GM23338 (cell line): ENCODE results near the gene MYT1. TPM values are rescaled to one million over a fixed set of nuclear protein-coding genes. Genes with fewer than 3 reads are reported as not detected.

Source experiments
- ATAC-seq: fragments of 200-7000 bp; cut with Tn5 transposase; 3 replicates; pipeline ENCODE4 v1.9.1; 2020
- DNase-seq: peaks from one replicate; pipeline ENCODE4 v3.0.0-alpha.2; 2015; ENCODE audit warnings: low spot score
- H2AFZ ChIP-seq: fragments of 200-600 bp; sonication (generic); 2 replicates; pipeline ENCODE4 v1.8.0; 2016; ENCODE audit warnings: antibody characterized with exemption, mild to moderate bottlenecking, moderate library complexity
- H3F3A ChIP-seq: fragments of 200-600 bp; sonication (generic); replicated peaks from 2 replicates; pipeline ENCODE4 v1.8.0; 2017; ENCODE audit warnings: antibody characterized with exemption, mixed run types, low read depth
- H3K27ac ChIP-seq: fragments of 200-600 bp; sonication (generic); 2 replicates; pipeline ENCODE4 v1.6.1; 2016; ENCODE audit warnings: low read depth
- H3K27me3 ChIP-seq: fragments of 200-600 bp; sonication (generic); 2 replicates; pipeline ENCODE4 v1.8.0; 2016; ENCODE audit warnings: mild to moderate bottlenecking, mixed run types, moderate library complexity; ENCODE audit not compliant: insufficient read depth
- H3K36me3 ChIP-seq: fragments of 200-600 bp; sonication (generic); 2 replicates; pipeline ENCODE4 v1.8.0; 2016; ENCODE audit warnings: mild to moderate bottlenecking; ENCODE audit not compliant: insufficient read depth
- H3K4me1 ChIP-seq: fragments of 200-600 bp; sonication (generic); 2 replicates; pipeline ENCODE4 v1.8.0; 2016; ENCODE audit warnings: mild to moderate bottlenecking, moderate library complexity; ENCODE audit not compliant: insufficient read depth
- H3K4me2 ChIP-seq: fragments of 200-600 bp; sonication (generic); 2 replicates; pipeline ENCODE4 v1.7.1; 2017; ENCODE audit warnings: mixed run types
- H3K4me3 ChIP-seq: fragments of 200-600 bp; sonication (generic); 2 replicates; pipeline ENCODE4 v1.6.1; 2016; ENCODE audit warnings: mixed run types
- H3K79me2 ChIP-seq: fragments of 200-600 bp; sonication (generic); replicated peaks from 2 replicates; pipeline ENCODE4 v1.8.0; 2017; ENCODE audit warnings: mild to moderate bottlenecking; ENCODE audit not compliant: insufficient read depth
- H3K9me2 ChIP-seq: fragments of 200-600 bp; sonication (generic); 2 replicates; pipeline ENCODE4 v1.8.0; 2017; ENCODE audit not compliant: insufficient read depth
- H4K20me1 ChIP-seq: fragments of 200-600 bp; sonication (generic); replicated peaks from 2 replicates; pipeline ENCODE4 v1.8.0; 2017; ENCODE audit warnings: mild to moderate bottlenecking; ENCODE audit not compliant: insufficient read depth
- H3K27ac Mint-ChIP-seq: 2 replicates; pipeline ENCODE4 v1.8.0; 2020; ENCODE audit warnings: inconsistent platforms, mild to moderate bottlenecking, moderate library complexity, mixed read lengths
- H3K27me3 Mint-ChIP-seq: 3 replicates; pipeline ENCODE4 v1.8.0; 2022; ENCODE audit warnings: low read depth, mild to moderate bottlenecking, moderate library complexity, mixed read lengths, inconsistent platforms; ENCODE audit not compliant: insufficient read depth, poor library complexity
- H3K36me3 Mint-ChIP-seq: 3 replicates; pipeline ENCODE4 v1.8.0; 2021; ENCODE audit warnings: low read depth, mild to moderate bottlenecking, inconsistent platforms, moderate library complexity, mixed read lengths
- H3K4me1 Mint-ChIP-seq: 3 replicates; pipeline ENCODE4 v1.8.0; 2020; ENCODE audit warnings: mild to moderate bottlenecking, inconsistent platforms, mixed read lengths
- H3K4me3 Mint-ChIP-seq: 3 replicates; pipeline ENCODE4 v1.8.0; 2021; ENCODE audit warnings: moderate library complexity, mild to moderate bottlenecking, inconsistent platforms, mixed read lengths
- H3K9me3 Mint-ChIP-seq: 3 replicates; pipeline ENCODE4 v1.8.0; 2020; ENCODE audit warnings: moderate library complexity, mild to moderate bottlenecking, inconsistent platforms, mixed read lengths
- CREB1 ChIP-seq: fragments of 250-450 bp; sonication (Bioruptor Pico); IDR thresholded peaks from 2 replicates; pipeline ENCODE4 v1.5.0; 2020; ENCODE audit warnings: low read depth, mild to moderate bottlenecking, moderate library complexity
- CTCF ChIP-seq, 2 experiments: fragments of 200-600 bp in 1 of 2; sonication (generic) in 1 of 2; conservative IDR thresholded peaks; 2 replicates each; pipeline versions ENCODE4 v1.5.1 to v1.6.1; 2016 to 2017; ENCODE audit warnings: antibody characterized with exemption in 2 of 2, low read depth in 2 of 2, mild to moderate bottlenecking in 2 of 2, moderate library complexity in 1 of 2
- EZH2 ChIP-seq: fragments of 200-600 bp; sonication (generic); IDR thresholded peaks from one replicate; pipeline ENCODE4 v1.8.0; 2017; ENCODE audit warnings: antibody characterized with exemption, mild to moderate bottlenecking, low read depth; ENCODE audit not compliant: unreplicated experiment
- EZH2phosphoT487 ChIP-seq: fragments of 200-600 bp; sonication (generic); IDR thresholded peaks from one replicate; pipeline ENCODE4 v1.8.1; 2018; ENCODE audit warnings: antibody characterized with exemption; ENCODE audit not compliant: unreplicated experiment
- JUNB ChIP-seq: IDR thresholded peaks from one replicate; pipeline ENCODE4 v1.6.1; 2016; ENCODE audit warnings: antibody characterized with exemption; ENCODE audit not compliant: unreplicated experiment
- NANOG ChIP-seq: IDR thresholded peaks from 2 replicates; pipeline ENCODE4 v1.6.1; 2016; ENCODE audit warnings: antibody characterized with exemption, borderline replicate concordance
- POLR2AphosphoS5 ChIP-seq: IDR thresholded peaks from 2 replicates; pipeline ENCODE4 v1.6.1; 2016; ENCODE audit warnings: antibody characterized with exemption, low read depth
- STAT1 ChIP-seq: IDR thresholded peaks from one replicate; pipeline ENCODE4 v1.6.1; 2016; ENCODE audit warnings: antibody characterized with exemption; ENCODE audit not compliant: unreplicated experiment
- ZNF114 ChIP-seq: fragments of 250-450 bp; sonication (Bioruptor Pico); IDR thresholded peaks from 2 replicates; pipeline ENCODE4 v1.5.0; 2020; ENCODE audit warnings: mild to moderate bottlenecking, moderate library complexity
- ZNF331 ChIP-seq: fragments of 250-450 bp; sonication (Bioruptor Pico); IDR thresholded peaks from 2 replicates; pipeline ENCODE4 v1.5.0; 2020; ENCODE audit warnings: low read depth, mild to moderate bottlenecking, moderate library complexity
- ZNF462 ChIP-seq: fragments of 250-450 bp; sonication (Bioruptor Pico); IDR thresholded peaks from 2 replicates; pipeline ENCODE4 v1.5.0; 2020; ENCODE audit warnings: mild to moderate bottlenecking, moderate library complexity
- polyA plus RNA-seq: library from polyadenylated mRNA; unstranded; fragments of >200 nt; fragmentation: Nextera tagmentation; extraction: Ambion mirVana; gene quantifications from 2 replicates; pipeline ENCODE4 v1.2.1, GENCODE V29; 2016
- total RNA-seq: library from RNA; depleted of rRNA; stranded (reverse); fragments of >200 nt; shearing (Covaris generic); gene quantifications from 2 replicates; pipeline ENCODE4 v1.2.3, GENCODE V29; 2014
- TF ChIP-seq, protein P1 (sequence below): IDR thresholded peaks from 2 replicates; pipeline ENCODE4 v1.6.1; 2016; ENCODE audit warnings: antibody characterized with exemption
- TF ChIP-seq, protein P2 (sequence below): IDR thresholded peaks from one replicate; pipeline ENCODE4 v1.6.1; 2018; ENCODE audit warnings: antibody characterized with exemption; ENCODE audit not compliant: unreplicated experiment

The MYT1 gene
- total and polyA plus RNA-seq, 2 experiments from 2014 or later: 0.83 to 1.6 TPM

- H3K4me3 ChIP-seq: no peak overlapping the region
- peaks cover 22% of the 10 kb centered on the region for H3K27me3 ChIP-seq
- H3K4me3 Mint-ChIP-seq: no peak overlapping the region
Measured at GRCh38 chr20:64159286-64159680, 5.0 kb upstream of the MYT1 start.

More at GRCh38 chr20:64159286-64159680, 5.0 kb upstream of the MYT1 start:
- ATAC-seq (no peak), DNase-seq (no peak)
- H3K27me3 Mint-ChIP-seq: peaks cover 36% of the 10 kb centered on the region
- H3K9me3 Mint-ChIP-seq: no peaks in the 10 kb centered on the region; the same call in 2 of the 3 replicates
- H3K4me1 ChIP-seq: peaks cover 38% of the 10 kb centered on the region
- H2AFZ ChIP-seq: no peak overlapping the region
- H3K36me3 Mint-ChIP-seq: no peaks in the 10 kb centered on the region; the same call in 2 of the 3 replicates
- TF ChIP-seq NANOG: no peak
- TF ChIP-seq STAT1: no peak
- no peak for TF ChIP-seq EZH2
- TF ChIP-seq, protein P1, sequence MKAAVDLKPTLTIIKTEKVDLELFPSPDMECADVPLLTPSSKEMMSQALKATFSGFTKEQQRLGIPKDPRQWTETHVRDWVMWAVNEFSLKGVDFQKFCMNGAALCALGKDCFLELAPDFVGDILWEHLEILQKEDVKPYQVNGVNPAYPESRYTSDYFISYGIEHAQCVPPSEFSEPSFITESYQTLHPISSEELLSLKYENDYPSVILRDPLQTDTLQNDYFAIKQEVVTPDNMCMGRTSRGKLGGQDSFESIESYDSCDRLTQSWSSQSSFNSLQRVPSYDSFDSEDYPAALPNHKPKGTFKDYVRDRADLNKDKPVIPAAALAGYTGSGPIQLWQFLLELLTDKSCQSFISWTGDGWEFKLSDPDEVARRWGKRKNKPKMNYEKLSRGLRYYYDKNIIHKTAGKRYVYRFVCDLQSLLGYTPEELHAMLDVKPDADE: no peak
- TF ChIP-seq EZH2phosphoT487: no peak
- no peak for TF ChIP-seq POLR2AphosphoS5
- TF ChIP-seq CREB1 (CRISPR knock-in tag): no peak
- TF ChIP-seq CTCF (conservative IDR thresholded peaks at IDR 0.05; ENCODE audit: low read depth in 2 of 2): no peak
- no peak for TF ChIP-seq ZNF331 (CRISPR knock-in tag)
- no peak for TF ChIP-seq ZNF462 (CRISPR knock-in tag)
- TF ChIP-seq JUNB: no peak
- TF ChIP-seq, protein P2, sequence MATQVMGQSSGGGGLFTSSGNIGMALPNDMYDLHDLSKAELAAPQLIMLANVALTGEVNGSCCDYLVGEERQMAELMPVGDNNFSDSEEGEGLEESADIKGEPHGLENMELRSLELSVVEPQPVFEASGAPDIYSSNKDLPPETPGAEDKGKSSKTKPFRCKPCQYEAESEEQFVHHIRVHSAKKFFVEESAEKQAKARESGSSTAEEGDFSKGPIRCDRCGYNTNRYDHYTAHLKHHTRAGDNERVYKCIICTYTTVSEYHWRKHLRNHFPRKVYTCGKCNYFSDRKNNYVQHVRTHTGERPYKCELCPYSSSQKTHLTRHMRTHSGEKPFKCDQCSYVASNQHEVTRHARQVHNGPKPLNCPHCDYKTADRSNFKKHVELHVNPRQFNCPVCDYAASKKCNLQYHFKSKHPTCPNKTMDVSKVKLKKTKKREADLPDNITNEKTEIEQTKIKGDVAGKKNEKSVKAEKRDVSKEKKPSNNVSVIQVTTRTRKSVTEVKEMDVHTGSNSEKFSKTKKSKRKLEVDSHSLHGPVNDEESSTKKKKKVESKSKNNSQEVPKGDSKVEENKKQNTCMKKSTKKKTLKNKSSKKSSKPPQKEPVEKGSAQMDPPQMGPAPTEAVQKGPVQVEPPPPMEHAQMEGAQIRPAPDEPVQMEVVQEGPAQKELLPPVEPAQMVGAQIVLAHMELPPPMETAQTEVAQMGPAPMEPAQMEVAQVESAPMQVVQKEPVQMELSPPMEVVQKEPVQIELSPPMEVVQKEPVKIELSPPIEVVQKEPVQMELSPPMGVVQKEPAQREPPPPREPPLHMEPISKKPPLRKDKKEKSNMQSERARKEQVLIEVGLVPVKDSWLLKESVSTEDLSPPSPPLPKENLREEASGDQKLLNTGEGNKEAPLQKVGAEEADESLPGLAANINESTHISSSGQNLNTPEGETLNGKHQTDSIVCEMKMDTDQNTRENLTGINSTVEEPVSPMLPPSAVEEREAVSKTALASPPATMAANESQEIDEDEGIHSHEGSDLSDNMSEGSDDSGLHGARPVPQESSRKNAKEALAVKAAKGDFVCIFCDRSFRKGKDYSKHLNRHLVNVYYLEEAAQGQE: no peak
- TF ChIP-seq ZNF114 (CRISPR knock-in tag): no peak
- H3F3A ChIP-seq: no peaks in the 10 kb centered on the region
- no peaks in the 10 kb centered on the region for H3K36me3 ChIP-seq
- H3K79me2 ChIP-seq: no peaks in the 10 kb centered on the region
- no peak overlapping the region for H3K27ac Mint-ChIP-seq
- peaks cover 48% of the 10 kb centered on the region for H3K4me1 Mint-ChIP-seq
- no peak overlapping the region for H3K4me2 ChIP-seq
- no peaks in the 10 kb centered on the region; the same call in 1 of the 2 replicates for H4K20me1 ChIP-seq
- no peaks in the 10 kb centered on the region for H3K9me2 ChIP-seq
- no peak overlapping the region for H3K27ac ChIP-seq
